ENCODE data around the gene GPHN. TPM values are rescaled to one million over a fixed set of nuclear protein-coding genes. Genes with fewer than 3 reads are reported as not detected.

Gene GPHN
- polyA plus RNA-seq, 1 of the 3 experiments (the other 2 are of a cell fraction): 6.9 TPM

GRCh38 chr14:66650491-66650911 is 142.6 kb downstream of the GPHN start:
- Histone ChIP-seq H3K9me3 (no peaks in the 10 kb centered on the region), H3K4me1 (ENCODE audit: control insufficient read depth in 1 of 2, insufficient read depth in 2 of 2, low read depth in 1 of 2, low read length in 1 of 2) (no peaks in the 10 kb centered on the region; a peak in 2 of 4 replicates), H3K27ac (ENCODE audit: low read depth in 2 of 2, low read length in 1 of 2) (no peak overlapping the region), H3K27me3 (ENCODE audit: insufficient read depth) (no peaks in the 10 kb centered on the region), H3K79me2 (ENCODE audit: insufficient read depth) (no peaks in the 10 kb centered on the region), H3K36me3 (replicated peaks in 1 of 2; ENCODE audit: control insufficient read depth in 1 of 2, insufficient read depth in 2 of 2, low read length in 1 of 2) (no peaks in the 10 kb centered on the region), H3K4me3 (ENCODE audit: low read depth in 2 of 2, low read length in 1 of 2) (no peak overlapping the region), H2AFZ (ENCODE audit: low read depth) (no peak overlapping the region), H3K4me2 (no peak overlapping the region), H3F3A (replicated peaks; ENCODE audit: insufficient read depth) (no peaks in the 10 kb centered on the region), H3K9ac (no peak overlapping the region), H3K9me2 (no peaks in the 10 kb centered on the region), H4K20me1 (ENCODE audit: insufficient read depth) (no peaks in the 10 kb centered on the region)
- POLR2A ChIA-PET: interaction anchor here (0.6 to 0.7 kb wide), 2 partner anchors 145 to 506 kb away, joined by 3 read pairs; no protein-coding TSS in a partner anchor
- no peak for DNase-seq
- WGBS (ENCODE audit: low lambda C conversion rate): 82% methylated on average over 3 of the region's 3 CpGs
- CTCF ChIA-PET: no interaction called here
- TF ChIP-seq NFIC (IDR thresholded peaks at IDR 0.05; ENCODE audit: borderline replicate concordance) (no peak), CHD2 (IDR thresholded peaks at IDR 0.05; ENCODE audit: low read length, partially characterized antibody) (no peak), FOXM1 (IDR thresholded peaks at IDR 0.05; ENCODE audit: low read depth) (no peak), RCOR1 (IDR thresholded peaks at IDR 0.05; ENCODE audit: low read length) (no peak), SIN3A (IDR thresholded peaks at IDR 0.05; ENCODE audit: borderline replicate concordance, low read depth, low read length) (no peak), RAD21 (IDR thresholded peaks at IDR 0.05; ENCODE audit: low read length) (no peak), RXRA (IDR thresholded peaks at IDR 0.05; ENCODE audit: borderline replicate concordance, low read depth) (no peak), YY1 (IDR thresholded peaks at IDR 0.05; ENCODE audit: low read depth) (no peak), TAF1 (IDR thresholded peaks at IDR 0.05; ENCODE audit: borderline replicate concordance, low read depth, low read length) (no peak), FOXJ3 (CRISPR knock-in tag; IDR thresholded peaks at IDR 0.05) (no peak), GATA2 (CRISPR knock-in tag; IDR thresholded peaks at IDR 0.05) (no peak), MEF2A (IDR thresholded peaks at IDR 0.05; ENCODE audit: borderline replicate concordance, low read depth) (no peak), MAX (IDR thresholded peaks at IDR 0.05; ENCODE audit: low read depth) (no peak), TEAD4 (IDR thresholded peaks at IDR 0.05; ENCODE audit: borderline replicate concordance, insufficient read depth) (no peak)
- TF ChIP-seq, protein P1, sequence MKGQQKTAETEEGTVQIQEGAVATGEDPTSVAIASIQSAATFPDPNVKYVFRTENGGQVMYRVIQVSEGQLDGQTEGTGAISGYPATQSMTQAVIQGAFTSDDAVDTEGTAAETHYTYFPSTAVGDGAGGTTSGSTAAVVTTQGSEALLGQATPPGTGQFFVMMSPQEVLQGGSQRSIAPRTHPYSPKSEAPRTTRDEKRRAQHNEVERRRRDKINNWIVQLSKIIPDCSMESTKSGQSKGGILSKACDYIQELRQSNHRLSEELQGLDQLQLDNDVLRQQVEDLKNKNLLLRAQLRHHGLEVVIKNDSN (IDR thresholded peaks at IDR 0.05; ENCODE audit: borderline replicate concordance, low read depth): no peak
- TF ChIP-seq, protein P2, sequence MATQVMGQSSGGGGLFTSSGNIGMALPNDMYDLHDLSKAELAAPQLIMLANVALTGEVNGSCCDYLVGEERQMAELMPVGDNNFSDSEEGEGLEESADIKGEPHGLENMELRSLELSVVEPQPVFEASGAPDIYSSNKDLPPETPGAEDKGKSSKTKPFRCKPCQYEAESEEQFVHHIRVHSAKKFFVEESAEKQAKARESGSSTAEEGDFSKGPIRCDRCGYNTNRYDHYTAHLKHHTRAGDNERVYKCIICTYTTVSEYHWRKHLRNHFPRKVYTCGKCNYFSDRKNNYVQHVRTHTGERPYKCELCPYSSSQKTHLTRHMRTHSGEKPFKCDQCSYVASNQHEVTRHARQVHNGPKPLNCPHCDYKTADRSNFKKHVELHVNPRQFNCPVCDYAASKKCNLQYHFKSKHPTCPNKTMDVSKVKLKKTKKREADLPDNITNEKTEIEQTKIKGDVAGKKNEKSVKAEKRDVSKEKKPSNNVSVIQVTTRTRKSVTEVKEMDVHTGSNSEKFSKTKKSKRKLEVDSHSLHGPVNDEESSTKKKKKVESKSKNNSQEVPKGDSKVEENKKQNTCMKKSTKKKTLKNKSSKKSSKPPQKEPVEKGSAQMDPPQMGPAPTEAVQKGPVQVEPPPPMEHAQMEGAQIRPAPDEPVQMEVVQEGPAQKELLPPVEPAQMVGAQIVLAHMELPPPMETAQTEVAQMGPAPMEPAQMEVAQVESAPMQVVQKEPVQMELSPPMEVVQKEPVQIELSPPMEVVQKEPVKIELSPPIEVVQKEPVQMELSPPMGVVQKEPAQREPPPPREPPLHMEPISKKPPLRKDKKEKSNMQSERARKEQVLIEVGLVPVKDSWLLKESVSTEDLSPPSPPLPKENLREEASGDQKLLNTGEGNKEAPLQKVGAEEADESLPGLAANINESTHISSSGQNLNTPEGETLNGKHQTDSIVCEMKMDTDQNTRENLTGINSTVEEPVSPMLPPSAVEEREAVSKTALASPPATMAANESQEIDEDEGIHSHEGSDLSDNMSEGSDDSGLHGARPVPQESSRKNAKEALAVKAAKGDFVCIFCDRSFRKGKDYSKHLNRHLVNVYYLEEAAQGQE (IDR thresholded peaks at IDR 0.05; ENCODE audit: low read depth, low read length): no peak
- TF ChIP-seq, protein P3, sequence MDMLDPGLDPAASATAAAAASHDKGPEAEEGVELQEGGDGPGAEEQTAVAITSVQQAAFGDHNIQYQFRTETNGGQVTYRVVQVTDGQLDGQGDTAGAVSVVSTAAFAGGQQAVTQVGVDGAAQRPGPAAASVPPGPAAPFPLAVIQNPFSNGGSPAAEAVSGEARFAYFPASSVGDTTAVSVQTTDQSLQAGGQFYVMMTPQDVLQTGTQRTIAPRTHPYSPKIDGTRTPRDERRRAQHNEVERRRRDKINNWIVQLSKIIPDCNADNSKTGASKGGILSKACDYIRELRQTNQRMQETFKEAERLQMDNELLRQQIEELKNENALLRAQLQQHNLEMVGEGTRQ (IDR thresholded peaks at IDR 0.05; ENCODE audit: borderline replicate concordance, low read depth, low read length): no peak
- TF ChIP-seq, protein P4, sequence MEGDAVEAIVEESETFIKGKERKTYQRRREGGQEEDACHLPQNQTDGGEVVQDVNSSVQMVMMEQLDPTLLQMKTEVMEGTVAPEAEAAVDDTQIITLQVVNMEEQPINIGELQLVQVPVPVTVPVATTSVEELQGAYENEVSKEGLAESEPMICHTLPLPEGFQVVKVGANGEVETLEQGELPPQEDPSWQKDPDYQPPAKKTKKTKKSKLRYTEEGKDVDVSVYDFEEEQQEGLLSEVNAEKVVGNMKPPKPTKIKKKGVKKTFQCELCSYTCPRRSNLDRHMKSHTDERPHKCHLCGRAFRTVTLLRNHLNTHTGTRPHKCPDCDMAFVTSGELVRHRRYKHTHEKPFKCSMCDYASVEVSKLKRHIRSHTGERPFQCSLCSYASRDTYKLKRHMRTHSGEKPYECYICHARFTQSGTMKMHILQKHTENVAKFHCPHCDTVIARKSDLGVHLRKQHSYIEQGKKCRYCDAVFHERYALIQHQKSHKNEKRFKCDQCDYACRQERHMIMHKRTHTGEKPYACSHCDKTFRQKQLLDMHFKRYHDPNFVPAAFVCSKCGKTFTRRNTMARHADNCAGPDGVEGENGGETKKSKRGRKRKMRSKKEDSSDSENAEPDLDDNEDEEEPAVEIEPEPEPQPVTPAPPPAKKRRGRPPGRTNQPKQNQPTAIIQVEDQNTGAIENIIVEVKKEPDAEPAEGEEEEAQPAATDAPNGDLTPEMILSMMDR (IDR thresholded peaks at IDR 0.05): no peak

Data from SK-N-SH (cell line).